ENCODE measurements around the gene FAM222A. TPM values are rescaled to one million over a fixed set of nuclear protein-coding genes. Genes with fewer than 3 reads are reported as not detected.

The FAM222A gene
- total and polyA plus RNA-seq, 2 of the 4 experiments (the other 2 are of a cell fraction) = under 0.01 to 0.32 TPM

GRCh38 chr12:109716092-109716479 is 2.5 kb downstream of the FAM222A start:
- 33% methylated on average over 1 of the region's 9 CpGs; no CpG with 5 or more reads in 1 of the 2 experiments for WGBS, 2 experiments (ENCODE audit: extremely low coverage in 2 of 2, insufficient read length in 1 of 2)

More at GRCh38 chr12:109716092-109716479, 2.5 kb downstream of the FAM222A start:
- H3K4me2 ChIP-seq (ENCODE audit: low read depth, low read length) = no peak overlapping the region; the same call in 1 of the 2 replicates
- no peak overlapping the region for H3K4me3 ChIP-seq (ENCODE audit: insufficient read depth, low read depth, low read length)
- H2AK9ac ChIP-seq (replicated peaks; ENCODE audit: low read depth, low read length, poor library complexity) = no peak overlapping the region
- H3K27me3 ChIP-seq (ENCODE audit: control insufficient read depth, insufficient read depth, low read length) = peaks cover 63% of the 10 kb centered on the region
- intact Hi-C loops (cut with micrococcal nuclease) (loop anchor here (5.0 kb wide), 1 partner anchor 56 kb away; no protein-coding TSS in a partner anchor), dilution Hi-C loops (cut with HindIII; ENCODE audit: low sequenced_read_pairs, unreplicated experiment) (no loop called here), in situ Hi-C loops (cut with MboI; ENCODE audit: low sequenced_read_pairs) (no loop called here)
- H2BK20ac ChIP-seq (ENCODE audit: low read depth, low read length) = no peak overlapping the region
- peaks cover 2% of the 10 kb centered on the region; the same call in 1 of the 2 replicates for H3K4me1 ChIP-seq (ENCODE audit: control insufficient read depth, insufficient read depth, low read length)
- no peaks in the 10 kb centered on the region for H3K9me1 ChIP-seq (ENCODE audit: insufficient read depth, low read length)
- no peak for TF ChIP-seq MAZ (IDR thresholded peaks at IDR 0.05; ENCODE audit: borderline replicate concordance, low read depth, low read length)
- H3K14ac ChIP-seq (replicated peaks; ENCODE audit: low read depth, low read length) = no peak overlapping the region
- no peak overlapping the region for H2BK5ac ChIP-seq (ENCODE audit: low read depth, low read length, poor library complexity, severe bottlenecking)
- H3K9ac ChIP-seq (ENCODE audit: low read depth, low read length) = no peak overlapping the region
- no peak overlapping the region for H3K4ac ChIP-seq (ENCODE audit: low read depth, low read length)
- H2BK120ac ChIP-seq (ENCODE audit: low read depth, low read length) = no peak overlapping the region
- H3K9me3 ChIP-seq (ENCODE audit: control insufficient read depth, insufficient read depth, low read length) = no peaks in the 10 kb centered on the region
- no TSS peak for BruUV-seq (replicated peaks)
- no peak overlapping the region for H3K27ac ChIP-seq (ENCODE audit: insufficient read depth, low read length)
- ATAC-seq (ENCODE audit: low read depth) (no peak), DNase-seq (no peak)
- H2AK5ac ChIP-seq (ENCODE audit: low read depth, low read length) = no peak overlapping the region
- no peak overlapping the region for H4K91ac ChIP-seq (ENCODE audit: insufficient read depth, low read depth, low read length)
- H4K5ac ChIP-seq (ENCODE audit: low read depth, low read length) = no peak overlapping the region
- H3K79me1 ChIP-seq (ENCODE audit: low read depth in 1 of 2, low read length in 2 of 2) = no peaks in the 10 kb centered on the region
- ChIA-PET POLR2A (ENCODE audit: unreplicated experiment) (no interaction called here), CTCF (no interaction called here)
- no peaks in the 10 kb centered on the region; the same call in none of the 2 replicates for H4K20me1 ChIP-seq (ENCODE audit: insufficient read depth, low read length)
- no peak overlapping the region for H2AFZ ChIP-seq (replicated peaks; ENCODE audit: low read length, poor library complexity)
- no peak overlapping the region for H3K23ac ChIP-seq (ENCODE audit: low read depth, low read length)
- H2BK15ac ChIP-seq (ENCODE audit: low read depth, low read length) = no peak overlapping the region
- no peak overlapping the region for H3K56ac ChIP-seq (ENCODE audit: extremely low read depth, insufficient read depth, low read length)
- no peak overlapping the region for H3K18ac ChIP-seq (ENCODE audit: low read depth, low read length)
- no peaks in the 10 kb centered on the region for H3K36me3 ChIP-seq (ENCODE audit: control insufficient read depth, insufficient read depth, low read length)
- no peak overlapping the region for H4K8ac ChIP-seq (ENCODE audit: low read depth in 2 of 2, low read length in 2 of 2)
